Activated T-helper 9 cell treated with anti-CD3 and anti-CD28 coated beads, Interleukin-2, amount 50 U/mL, for 16 hours (primary cell): ENCODE measurements around the gene NRP1.

Source experiments
- DNase-seq: peaks from one replicate; pipeline ENCODE4 v3.0.0-alpha.2; 2020; ENCODE audit warnings: low read depth

The NRP1 gene

DNA sequence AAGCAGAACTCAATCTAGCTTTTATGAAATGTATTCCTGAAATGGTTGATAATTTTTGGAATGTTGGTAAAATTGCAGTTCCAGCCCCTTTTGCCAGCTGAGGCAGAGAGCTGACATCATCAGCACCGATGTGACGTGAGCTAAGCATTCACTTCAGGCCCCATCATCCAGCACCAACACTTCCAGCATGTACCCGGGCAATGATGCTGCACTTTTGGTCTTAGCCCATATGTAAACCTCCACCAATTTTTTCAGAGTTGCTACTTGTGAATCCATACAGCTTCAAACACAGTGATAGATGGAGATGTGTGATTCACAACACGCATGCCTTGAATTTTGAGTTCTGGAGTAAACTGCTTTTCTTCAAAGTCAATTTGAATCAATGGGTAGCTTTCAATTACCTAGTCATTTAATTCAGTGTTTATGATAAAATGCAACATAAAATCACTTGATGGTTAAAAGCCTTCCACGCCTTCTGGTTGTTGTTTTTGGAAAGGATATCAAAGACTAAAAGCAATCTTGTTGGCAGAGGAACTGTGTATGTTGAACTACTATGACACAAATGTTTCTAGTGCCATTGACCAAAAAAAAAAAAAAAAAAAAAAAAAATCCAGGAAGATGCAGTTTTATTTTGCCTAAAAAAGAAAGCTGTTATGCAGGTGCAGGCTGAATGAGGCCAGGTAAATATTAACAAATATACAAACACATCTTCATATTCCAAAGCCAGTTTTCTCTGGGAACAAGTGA lies 73.9 kb downstream of the NRP1 start:
- no peak for DNase-seq

DNA sequence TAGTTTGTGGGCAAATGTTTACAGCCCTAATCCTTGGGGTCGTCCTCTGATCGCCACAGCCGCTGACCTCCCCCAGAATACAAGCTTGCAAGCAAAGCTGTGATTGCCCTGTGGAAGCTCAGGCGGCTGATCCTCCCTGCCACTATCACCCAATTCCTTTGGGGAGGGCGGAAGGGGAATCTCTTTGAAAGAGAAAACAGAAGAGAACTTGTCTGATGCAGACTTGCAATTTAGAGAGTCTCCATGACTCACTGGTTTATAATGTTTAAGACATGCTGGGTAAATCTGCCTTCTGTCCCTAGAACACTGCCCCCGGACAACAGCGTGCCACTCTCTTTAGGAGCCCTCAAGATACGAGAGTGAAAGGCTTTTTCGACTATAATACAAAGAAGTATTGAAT lies 75.5 kb downstream of the NRP1 start:
- DNase-seq, result no peak

DNA sequence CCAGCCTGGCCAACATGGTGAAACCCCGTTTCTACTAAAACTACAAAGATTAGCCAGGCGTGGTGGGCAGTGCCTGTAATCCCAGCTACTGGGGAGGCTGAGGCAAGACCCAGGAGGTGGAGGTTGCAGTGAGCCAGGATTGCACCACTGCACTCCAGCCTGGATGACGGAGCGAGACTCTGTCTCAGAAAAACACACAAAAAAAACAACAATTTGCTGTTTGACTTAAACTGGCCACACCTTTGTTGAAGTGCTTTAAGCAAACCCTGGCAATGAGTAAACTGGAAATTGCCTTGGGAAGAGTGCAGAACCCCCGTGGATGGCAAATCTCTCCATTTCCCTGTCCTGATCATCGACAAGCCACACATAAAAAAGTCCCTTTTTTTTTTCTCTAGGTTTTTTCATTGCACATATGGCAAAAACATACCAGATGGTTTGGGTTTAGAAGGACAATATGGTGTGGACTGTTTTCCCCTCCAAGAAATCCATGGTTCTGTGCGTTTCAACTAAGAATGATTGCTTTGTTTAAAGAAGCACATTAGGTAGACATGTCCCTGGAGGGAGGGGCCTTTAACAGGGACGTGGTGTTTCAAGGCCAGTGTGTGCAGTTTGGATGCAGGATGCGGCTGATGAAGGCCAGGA lies 76.9 kb downstream of the NRP1 start:
- DNase-seq, result no peak

DNA sequence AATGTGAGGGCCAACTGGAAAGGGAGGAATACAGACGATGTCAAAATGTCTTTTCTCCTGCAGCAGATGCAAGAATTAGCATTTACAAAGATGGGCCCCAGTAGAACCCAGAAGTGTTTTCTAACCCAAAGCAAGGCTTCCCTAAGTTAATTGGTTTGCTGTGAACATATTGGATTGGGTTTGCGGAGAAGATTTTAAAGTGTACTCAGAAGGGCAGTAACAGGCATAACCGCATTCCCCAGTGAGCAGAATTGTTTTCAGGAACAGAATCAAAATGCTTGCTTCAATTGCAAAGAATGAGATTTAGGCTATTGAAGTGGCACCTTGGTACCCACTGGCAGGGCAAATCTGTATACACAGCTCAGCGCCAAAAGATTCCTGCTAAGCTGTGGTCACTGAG lies 78.0 kb downstream of the NRP1 start:
- no peak for DNase-seq

DNA sequence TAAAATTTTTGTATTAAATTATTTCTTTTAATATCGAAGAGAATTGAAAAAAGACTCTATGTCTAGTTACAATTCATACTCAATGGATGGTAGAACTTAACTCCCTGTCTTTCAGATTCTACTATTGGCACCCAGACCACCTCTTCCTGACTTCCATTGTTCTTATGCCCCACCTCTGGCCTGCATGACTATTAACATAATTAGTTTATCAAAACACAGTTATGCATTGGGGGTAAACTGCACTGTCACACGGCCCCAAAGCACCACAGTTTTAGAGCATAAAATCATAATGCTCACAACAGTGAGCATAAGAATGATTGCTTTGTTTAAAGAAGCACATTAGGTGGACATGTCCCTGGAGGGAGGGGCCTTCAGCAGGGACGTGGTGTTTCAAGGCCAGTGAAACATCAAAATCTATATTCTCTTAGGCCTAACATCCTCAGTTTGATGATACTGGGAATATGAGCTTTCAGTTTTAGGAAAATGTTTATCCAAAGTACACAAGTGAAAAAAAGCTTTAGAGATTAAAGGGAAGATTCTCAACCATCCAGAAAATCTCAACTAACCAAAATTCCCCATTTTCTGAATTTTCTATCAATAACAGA lies 79.8 kb downstream of the NRP1 start:
- no peak for DNase-seq

DNA sequence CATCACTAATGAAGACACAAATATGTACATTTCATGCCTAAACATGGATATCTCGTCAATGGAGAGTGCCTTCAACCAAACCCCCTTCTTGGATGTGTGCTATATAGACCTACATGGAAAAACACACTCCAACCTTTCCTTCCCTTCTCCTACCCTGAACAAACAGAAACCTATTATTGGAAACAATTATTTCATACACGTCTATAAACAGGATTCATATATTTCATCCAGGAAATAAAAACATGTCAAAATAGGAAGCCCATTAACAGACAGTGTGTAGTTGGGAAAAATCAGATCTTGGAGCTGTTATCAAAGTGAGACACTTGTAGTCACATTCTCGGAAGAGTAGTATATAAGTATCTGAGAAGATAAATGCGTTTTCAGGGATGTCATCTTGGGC lies 81.1 kb downstream of the NRP1 start:
- no peak for DNase-seq

DNA sequence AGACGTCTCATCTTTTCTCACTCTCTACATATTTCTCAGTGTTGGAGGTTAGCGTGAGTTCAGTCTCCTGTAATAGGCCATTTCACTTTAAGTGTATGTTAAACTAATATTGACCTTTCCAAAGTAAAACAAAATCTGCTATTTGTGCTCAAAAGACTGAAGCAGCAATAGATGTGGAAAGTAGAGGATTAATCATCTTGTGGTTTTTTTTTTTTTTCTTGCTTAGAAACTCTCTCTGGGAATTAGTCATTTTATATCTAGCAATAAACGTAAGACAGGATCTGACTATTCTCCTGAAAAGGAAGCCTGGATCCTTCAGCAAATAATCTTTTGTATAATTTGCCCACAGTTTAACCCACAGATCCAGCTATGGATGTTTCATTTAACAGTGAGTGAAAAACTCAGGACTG lies 81.7 kb downstream of the NRP1 start:
- DNase-seq, result no peak

DNA sequence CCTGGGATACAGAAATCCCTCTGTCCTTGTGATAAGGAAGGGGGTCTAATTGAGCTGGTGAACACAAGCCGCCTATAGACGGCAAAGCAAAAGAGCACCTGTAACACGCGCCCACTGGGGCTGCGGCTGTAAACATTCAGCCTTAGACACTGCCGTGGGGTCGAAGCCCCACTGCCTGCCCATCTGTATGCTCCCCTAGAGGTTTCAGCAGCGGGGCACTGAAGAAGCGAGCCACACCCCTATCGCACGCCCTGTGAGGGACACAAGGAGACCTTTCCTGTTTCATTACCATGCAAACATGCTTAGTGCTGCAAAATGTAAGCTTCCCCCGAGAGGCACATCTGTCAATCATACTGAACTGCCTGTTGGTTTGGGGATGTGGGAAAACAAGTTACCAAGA lies 82.1 kb downstream of the NRP1 start:
- no peak for DNase-seq

DNA sequence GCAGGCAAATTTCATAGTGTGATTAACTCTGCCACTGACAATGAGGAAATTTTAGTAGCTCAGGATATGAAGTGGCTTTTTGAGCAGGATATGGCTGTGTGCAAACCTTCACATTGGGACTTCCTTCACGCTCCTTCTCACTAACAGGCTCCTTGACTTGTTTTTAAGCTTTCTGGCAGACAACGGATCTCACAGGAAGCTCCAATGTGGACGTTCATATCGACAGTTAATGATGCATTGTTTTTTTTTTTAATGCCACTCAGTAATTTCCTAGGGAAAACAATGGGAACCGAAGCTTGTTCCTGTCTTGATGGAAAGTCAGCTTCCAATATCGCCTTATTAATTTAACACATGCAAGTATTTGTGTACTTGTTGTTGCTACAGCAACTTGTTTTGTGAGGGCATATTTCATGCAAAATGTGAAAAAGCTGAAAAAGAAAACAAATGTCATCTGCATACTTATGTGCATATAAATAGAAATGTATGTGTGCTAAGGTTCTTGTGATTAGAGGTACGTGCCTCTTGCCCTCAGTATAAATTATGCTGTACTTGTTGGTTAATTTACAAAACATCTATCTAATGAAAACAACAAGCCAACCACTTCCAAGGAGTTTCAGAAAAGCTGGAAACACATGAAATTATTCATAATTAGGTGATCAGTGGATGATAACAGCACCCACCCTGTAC lies 84.7 kb downstream of the NRP1 start:
- DNase-seq, result no peak

DNA sequence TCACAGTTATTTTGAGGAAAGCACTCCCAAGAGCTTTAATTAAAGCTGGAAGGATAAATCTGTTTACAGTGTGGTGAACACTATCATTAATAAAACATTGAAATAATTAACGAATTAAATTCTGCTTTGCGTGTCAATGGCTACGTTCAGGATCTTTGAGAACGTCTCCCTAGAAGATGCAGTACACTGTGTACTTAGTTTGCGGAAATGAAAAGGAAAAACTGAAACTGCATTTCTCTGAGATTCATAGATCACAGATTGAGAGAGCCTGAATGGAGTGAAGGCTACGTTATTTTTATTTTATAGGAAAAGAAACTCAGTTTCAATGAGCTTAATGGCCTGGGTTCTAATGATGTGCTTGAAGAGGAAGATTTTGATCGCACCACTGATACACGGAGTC lies 85.3 kb downstream of the NRP1 start:
- no peak for DNase-seq

DNA sequence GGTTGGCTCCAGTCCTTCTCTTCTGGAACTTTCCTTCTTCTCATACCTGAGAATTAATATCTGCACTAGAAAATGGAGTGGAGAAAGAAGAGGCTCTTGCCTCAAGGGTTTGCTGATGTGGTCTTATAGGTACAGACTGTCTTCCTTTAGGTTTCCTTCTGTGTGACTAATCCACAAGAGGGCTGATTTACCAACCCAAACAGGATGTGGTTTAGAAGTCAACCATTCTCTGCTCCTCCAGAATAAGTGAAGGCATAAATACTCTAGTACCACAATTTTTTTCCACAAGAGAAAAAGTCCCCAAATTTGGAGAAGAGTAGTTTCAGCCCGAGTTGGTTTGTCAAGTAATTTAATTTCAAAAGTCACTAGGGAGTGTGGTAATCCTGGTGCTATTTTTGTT lies 85.8 kb downstream of the NRP1 start:
- DNase-seq, result no peak

DNA sequence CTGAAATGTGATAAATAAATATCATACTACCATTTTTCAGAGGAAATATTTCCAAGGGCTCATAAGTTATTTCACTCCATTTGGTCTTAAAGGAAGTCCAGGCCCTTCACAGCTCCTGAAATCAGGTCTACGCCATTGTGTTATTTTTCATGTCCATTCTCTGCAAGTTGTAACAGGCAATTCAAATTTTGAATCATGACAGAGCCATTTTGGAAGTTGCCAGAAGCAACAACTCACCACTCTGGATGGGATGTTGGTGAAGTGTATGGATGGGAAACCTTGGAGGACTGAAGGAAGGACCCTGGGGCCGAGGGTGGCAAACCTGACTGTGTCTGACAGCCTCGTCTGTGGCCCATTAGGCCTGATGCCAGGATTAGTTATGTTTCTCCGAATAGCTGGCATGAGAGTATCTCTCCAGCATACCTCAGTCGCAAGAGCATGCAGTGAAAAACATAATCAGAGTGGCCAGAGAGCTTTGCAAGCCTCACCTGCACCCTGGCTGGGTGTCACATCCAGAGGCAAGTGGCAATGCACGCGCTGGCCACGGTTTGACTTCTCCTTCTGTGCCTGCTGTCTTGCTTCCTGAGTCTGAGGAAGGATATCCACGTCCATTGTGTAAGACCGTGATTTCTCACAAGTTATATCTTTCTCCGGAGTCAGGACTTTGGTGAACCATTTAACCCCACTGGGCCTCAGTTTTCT lies 87.1 kb downstream of the NRP1 start:
- no peak for DNase-seq

DNA sequence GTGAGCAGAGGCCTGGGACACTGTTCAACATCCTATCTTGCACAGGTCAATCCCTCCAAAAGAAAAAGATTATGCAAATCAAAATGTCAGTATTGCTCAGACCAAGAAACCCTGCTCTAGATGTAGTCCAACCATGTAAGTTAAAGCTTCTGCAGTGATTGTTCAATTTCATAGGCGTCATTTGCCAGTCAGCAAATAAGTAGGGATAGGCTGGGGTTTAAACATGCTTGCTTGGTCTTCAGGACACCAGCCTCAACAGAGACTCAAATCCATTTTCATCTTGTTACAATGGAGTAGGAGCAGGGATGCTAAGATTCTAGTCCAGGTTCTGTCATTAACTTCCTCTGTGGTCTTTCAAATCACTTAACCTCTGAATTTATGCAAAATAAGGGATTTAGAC lies 89.1 kb downstream of the NRP1 start:
- DNase-seq, result no peak

DNA sequence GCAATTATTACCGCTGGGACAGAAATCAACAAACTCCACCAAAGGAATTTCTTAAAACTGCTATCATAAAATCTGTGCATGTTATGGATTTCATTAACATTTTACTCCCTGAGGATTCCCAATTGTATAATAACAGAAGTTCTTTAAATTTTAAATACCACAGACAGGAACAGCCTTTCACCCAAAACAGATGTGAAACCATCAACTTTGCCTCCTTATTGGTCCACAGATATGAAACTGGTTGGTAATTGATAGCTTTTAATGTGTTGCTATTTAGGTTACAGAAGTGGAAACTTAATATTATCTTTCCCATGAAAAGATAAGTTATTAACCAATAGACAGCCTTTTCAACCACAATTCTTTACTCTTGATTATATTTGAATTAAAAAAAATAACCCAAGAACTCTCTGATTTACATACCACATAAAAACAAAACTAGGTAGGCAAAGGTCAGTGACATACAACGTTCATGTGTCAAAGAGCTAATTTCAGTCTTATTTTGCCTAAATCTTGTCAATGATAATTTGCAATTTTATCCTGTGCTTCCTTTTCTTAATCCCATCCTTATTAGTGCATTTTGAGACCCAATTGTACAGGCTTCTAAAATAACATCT lies 90.0 kb downstream of the NRP1 start:
- no peak for DNase-seq

DNA sequence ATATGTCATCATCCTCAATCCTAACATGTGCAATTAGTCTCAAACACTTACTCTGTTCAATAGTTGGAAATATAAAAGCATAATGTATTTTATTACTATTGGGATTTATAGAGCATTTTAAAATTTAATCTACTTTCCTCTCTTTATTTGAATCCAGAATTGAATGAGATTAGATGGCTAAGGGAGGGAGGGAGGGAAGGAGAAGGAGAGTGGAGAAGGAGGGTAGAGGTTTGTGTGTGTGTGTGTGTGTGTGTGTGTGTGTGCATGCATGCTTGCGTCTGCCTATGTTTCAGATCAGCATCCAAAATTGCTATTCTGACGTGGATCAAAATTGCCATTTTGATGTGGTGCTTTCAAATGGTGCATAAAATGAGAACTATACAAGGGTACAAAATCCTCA lies 90.8 kb downstream of the NRP1 start:
- no peak for DNase-seq

DNA sequence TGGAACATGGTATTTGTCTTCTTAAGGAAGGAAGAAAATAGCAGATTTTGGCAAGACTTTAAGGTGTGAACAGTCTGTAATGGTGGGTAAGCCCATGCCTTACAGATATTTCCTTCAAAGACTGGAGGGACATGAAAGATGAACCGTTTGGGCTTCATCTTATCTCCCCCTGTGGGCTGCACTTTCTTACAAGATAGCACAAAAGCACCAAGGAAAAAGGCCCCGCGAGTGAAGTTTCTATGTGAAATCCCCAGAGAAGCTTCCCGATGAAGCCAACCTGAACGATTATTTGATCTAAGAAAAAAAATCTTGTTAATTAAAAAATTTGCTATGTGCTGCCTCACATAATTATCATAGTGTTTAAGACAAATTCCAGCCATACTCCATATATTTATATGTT lies 91.5 kb downstream of the NRP1 start:
- DNase-seq, result no peak

DNA sequence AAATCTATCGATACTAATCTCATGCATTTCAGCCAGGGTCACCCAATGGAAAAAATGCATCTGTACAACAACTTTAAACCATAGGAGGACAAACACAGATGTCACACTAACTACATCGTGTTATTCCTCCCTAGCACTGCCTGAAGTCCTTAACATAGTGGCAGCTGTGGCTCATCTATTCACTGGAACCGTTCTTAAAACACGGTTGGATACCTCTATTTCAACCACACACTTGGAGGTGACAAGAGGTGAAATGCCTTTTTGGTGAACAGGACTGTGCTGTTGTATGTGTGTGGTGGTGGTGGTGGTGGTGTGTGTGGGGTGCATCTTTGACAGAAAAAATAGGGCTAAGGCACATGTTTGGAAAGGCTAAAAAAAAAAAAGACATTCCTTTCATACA lies 93.1 kb downstream of the NRP1 start:
- no peak for DNase-seq

DNA sequence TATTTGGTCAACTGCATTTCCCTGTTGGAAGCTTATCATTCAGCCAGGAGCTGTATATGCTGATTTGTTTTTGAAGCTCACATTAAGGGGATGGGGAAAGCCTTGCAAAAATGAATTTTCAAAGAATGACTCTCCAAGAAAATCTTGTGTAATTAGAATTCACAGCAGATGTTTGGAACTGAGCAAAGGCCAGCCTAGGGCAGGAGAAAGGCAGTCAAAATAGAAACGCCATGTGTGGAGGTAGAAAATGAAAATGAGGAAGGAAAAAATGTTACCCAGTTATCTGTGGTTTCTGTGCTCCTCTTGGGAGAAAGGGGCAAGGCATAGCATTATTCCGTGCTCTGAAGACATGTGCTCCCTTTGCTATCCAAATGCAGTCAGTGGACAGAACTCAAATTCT lies 93.5 kb downstream of the NRP1 start:
- no peak for DNase-seq

DNA sequence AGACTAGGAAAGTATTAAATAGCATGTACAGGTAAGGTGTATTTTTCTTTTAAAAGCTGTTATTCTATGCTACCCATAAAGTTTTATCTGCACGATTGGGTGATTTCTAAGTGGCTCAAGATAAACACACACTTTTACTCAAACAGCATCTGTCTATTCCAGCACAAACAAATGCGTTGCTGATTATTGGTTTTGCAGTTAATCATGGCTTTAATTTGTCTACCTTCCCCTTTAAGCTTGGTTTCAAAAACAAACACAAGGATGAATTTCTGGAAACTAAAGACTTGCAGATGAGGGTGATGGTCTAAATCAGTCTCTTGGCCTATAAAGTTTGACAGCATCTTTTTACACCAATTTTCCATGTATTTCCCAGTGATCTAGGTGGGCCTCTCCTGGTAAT lies 94.2 kb downstream of the NRP1 start:
- no peak for DNase-seq

DNA sequence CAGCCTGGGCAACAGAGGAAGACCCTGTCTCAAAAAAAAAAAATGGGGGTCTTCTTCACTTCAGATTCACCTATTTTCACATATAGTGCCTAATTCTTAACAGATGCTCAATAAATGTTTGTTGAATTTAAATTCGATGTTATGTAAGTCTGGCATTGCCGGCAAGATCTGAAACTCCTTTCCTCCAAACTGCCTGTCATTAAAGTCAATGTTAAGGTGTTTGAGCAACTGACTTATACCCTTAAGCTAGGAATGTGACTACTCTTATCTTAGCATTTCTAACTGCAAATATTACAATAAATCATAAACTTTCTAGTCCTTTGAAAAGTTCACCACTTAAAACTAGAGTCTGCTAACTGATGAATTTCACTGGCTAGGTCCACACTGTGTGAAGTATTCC lies 95.2 kb downstream of the NRP1 start:
- no peak for DNase-seq

DNA sequence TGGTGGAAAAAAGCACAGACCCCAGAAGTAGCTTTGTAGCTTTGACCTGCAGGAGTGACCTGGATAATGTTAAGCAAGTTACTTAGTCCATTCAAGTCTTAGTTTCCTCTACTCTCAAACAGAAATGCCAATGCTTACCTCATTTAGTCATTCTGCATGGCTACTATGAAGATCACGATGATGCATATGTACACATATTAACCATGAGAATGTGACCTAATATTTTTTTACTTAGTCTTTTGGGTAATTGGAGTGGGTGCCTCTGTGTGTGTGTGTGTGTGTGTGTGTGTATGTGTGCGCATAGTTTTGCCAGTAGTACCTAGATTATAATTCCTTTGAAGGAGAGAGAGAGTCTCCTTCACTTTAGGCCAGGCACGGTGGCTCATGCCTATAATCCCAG lies 95.8 kb downstream of the NRP1 start:
- DNase-seq, result no peak
